Measurements from ENCODE around the gene IFNG. TPM values are rescaled to one million over a fixed set of nuclear protein-coding genes. Genes with fewer than 3 reads are reported as not detected.

IFNG gene
- total RNA-seq, 2 donors from 2014 or later: 53.0 to 69.4 TPM

- DNase-seq (ENCODE audit: low spot score in 2 of 2): no peak
- H3K27ac Mint-ChIP-seq: no peak overlapping the region
- no peaks in the 10 kb centered on the region for H3K9me3 Mint-ChIP-seq
- H3K36me3 Mint-ChIP-seq: no peaks in the 10 kb centered on the region
- ATAC-seq: no peak
Measured at GRCh38 chr12:68109001-68109400, 50.5 kb downstream of the IFNG start.

- H3K9me3 Mint-ChIP-seq: no peaks in the 10 kb centered on the region
- no peaks in the 10 kb centered on the region for H3K36me3 Mint-ChIP-seq
- ATAC-seq (no peak), DNase-seq (ENCODE audit: low spot score in 2 of 2) (no peak)
- no peak overlapping the region for H3K27ac Mint-ChIP-seq
Measured at GRCh38 chr12:68106660-68107059, 52.9 kb downstream of the IFNG start.

- no peak overlapping the region for H3K27ac Mint-ChIP-seq
- no peaks in the 10 kb centered on the region for H3K36me3 Mint-ChIP-seq
- H3K9me3 Mint-ChIP-seq: no peaks in the 10 kb centered on the region
- ATAC-seq (peak in 1 of 2 donors; percentile 26), DNase-seq (ENCODE audit: low spot score in 2 of 2) (no peak)
Measured at GRCh38 chr12:68106160-68106559, 53.4 kb downstream of the IFNG start.

Other genes with a start within 250 kb of the IFNG start
- 1 to 10 TPM in 1 of 2 donors, not detected in 1; 1.9 TPM for gene IFNG-AS1, start 170.3 kb downstream of the IFNG start, total RNA-seq
- gene IL26, start 66.1 kb upstream of the IFNG start, total RNA-seq: 1 to 10 TPM in 1 of 2 donors, not detected in 1; 8.3 TPM
- gene IL22, start 93.9 kb upstream of the IFNG start, total RNA-seq: 1 to 10 TPM in 1 of 2 donors, not detected in 1; 8.4 TPM
- 10 to 100 TPM; 20.7 to 38.3 TPM for gene MDM1, start 172.6 kb upstream of the IFNG start, total RNA-seq

Measured in activated naive CD4-positive, alpha-beta T cell treated with anti-CD3 and anti-CD28 coated beads, Interleukin-2, amount 50 U/mL, for 72 hours (primary cell).